Ishikawa (cell line): ENCODE data around the gene GPC1.

ENCODE experiments used
- CEBPB ChIP-seq: IDR thresholded peaks from 2 replicates; pipeline ENCODE4 v1.6.1; 2012
- EP300 ChIP-seq: IDR thresholded peaks from 2 replicates; pipeline ENCODE4 v1.6.1; 2012; ENCODE audit warnings: borderline replicate concordance
- TCF12 ChIP-seq: IDR thresholded peaks from 2 replicates; pipeline ENCODE4 v1.6.1; 2012; ENCODE audit warnings: low read depth
- TF ChIP-seq, protein P1 (sequence below): IDR thresholded peaks from 2 replicates; pipeline ENCODE4 v1.6.1; 2012; ENCODE audit warnings: low read depth, mild to moderate bottlenecking

DNA sequence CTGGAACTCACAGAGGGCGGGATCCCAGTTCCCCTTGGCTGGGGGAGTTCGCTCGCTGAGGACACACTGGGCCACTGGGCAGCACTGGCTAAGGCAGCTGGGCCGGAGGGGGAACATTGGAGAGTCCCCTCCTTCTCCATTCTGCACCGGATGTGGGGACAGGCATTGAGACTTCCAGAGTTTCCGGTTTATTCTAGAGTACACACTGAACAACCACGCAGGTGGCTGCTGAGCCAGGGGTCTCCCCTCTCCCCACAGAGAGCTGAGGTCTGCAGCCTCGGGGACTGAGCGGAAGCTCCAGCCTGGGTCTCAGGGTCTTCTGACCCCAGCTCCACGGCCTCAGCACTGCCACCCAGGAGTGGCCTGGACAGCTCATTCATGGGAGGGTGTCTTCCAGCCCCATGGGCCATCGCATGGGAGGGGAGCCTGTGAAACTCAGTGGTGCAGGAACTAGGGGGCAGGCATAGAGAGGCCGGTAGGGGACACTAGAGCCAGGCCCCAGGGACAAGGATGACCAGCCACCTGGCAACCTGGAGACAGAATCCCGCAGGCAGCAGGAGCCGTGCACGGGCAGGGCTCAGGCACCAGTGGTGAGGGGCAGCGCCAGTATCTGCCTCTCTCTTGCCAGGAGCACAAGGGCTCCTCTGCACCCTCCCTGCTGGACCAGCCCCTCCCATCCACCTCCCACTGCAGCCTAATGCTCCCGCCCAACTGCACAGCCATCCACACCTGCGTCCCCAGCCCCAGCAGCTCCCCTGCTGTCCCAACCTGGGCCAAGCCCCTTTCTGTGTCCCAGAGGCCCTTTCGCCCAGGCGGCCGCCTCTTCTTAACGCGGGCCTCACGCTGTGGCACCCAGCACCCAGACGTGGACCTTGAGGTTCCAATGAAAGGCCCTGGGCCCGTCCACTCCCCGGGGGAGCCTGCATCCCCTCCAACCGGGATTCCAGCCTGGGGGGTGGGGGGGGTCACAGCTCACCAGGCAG, 45.1 kb upstream of the GPC1 start:
- TF ChIP-seq, protein P1, sequence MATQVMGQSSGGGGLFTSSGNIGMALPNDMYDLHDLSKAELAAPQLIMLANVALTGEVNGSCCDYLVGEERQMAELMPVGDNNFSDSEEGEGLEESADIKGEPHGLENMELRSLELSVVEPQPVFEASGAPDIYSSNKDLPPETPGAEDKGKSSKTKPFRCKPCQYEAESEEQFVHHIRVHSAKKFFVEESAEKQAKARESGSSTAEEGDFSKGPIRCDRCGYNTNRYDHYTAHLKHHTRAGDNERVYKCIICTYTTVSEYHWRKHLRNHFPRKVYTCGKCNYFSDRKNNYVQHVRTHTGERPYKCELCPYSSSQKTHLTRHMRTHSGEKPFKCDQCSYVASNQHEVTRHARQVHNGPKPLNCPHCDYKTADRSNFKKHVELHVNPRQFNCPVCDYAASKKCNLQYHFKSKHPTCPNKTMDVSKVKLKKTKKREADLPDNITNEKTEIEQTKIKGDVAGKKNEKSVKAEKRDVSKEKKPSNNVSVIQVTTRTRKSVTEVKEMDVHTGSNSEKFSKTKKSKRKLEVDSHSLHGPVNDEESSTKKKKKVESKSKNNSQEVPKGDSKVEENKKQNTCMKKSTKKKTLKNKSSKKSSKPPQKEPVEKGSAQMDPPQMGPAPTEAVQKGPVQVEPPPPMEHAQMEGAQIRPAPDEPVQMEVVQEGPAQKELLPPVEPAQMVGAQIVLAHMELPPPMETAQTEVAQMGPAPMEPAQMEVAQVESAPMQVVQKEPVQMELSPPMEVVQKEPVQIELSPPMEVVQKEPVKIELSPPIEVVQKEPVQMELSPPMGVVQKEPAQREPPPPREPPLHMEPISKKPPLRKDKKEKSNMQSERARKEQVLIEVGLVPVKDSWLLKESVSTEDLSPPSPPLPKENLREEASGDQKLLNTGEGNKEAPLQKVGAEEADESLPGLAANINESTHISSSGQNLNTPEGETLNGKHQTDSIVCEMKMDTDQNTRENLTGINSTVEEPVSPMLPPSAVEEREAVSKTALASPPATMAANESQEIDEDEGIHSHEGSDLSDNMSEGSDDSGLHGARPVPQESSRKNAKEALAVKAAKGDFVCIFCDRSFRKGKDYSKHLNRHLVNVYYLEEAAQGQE = no peak
- no peak for TF ChIP-seq TCF12
- TF ChIP-seq CEBPB = no peak
- TF ChIP-seq EP300 = no peak
